ENCODE data around the gene TAC4.

Gene TAC4

GRCh38 chr17:49821466-49821865, 26.4 kb downstream of the TAC4 start:
- Histone ChIP-seq H3K9me3 (replicated peaks; ENCODE audit: low read length) (no peaks in the 10 kb centered on the region), H3K4me2 (ENCODE audit: low read length) (no peak overlapping the region), H3K27me3 (ENCODE audit: control insufficient read depth, insufficient read depth, low read length) (no peaks in the 10 kb centered on the region), H3K9ac (ENCODE audit: low read depth, low read length) (no peak overlapping the region), H3K4me3 (ENCODE audit: low read length) (no peak overlapping the region), H3K4me1 (ENCODE audit: control insufficient read depth, insufficient read depth, low read length) (peaks cover 13% of the 10 kb centered on the region), H3K36me3 (ENCODE audit: insufficient read depth, low read length) (peaks cover 66% of the 10 kb centered on the region)

- H3K9me3 ChIP-seq (replicated peaks; ENCODE audit: low read length) = no peaks in the 10 kb centered on the region
- H3K4me3 ChIP-seq (ENCODE audit: low read length) = no peak overlapping the region
- H3K27me3 ChIP-seq (ENCODE audit: control insufficient read depth, insufficient read depth, low read length) = no peaks in the 10 kb centered on the region
- H3K9ac ChIP-seq (ENCODE audit: low read depth, low read length) = no peak overlapping the region
- H3K4me2 ChIP-seq (ENCODE audit: low read length) = no peak overlapping the region
- peaks cover 59% of the 10 kb centered on the region for H3K36me3 ChIP-seq (ENCODE audit: insufficient read depth, low read length)
- peaks cover 13% of the 10 kb centered on the region for H3K4me1 ChIP-seq (ENCODE audit: control insufficient read depth, insufficient read depth, low read length)
Observed at GRCh38 chr17:49820773-49821172, 27.1 kb downstream of the TAC4 start.

- no peak overlapping the region for H3K4me2 ChIP-seq (ENCODE audit: low read length)
- no peak overlapping the region for H3K4me3 ChIP-seq (ENCODE audit: low read length)
- no peaks in the 10 kb centered on the region for H3K9me3 ChIP-seq (replicated peaks; ENCODE audit: low read length)
- H3K36me3 ChIP-seq (ENCODE audit: insufficient read depth, low read length) = peaks cover 57% of the 10 kb centered on the region
- no peak overlapping the region for H3K9ac ChIP-seq (ENCODE audit: low read depth, low read length)
- H3K4me1 ChIP-seq (ENCODE audit: control insufficient read depth, insufficient read depth, low read length) = peaks cover 13% of the 10 kb centered on the region
- H3K27me3 ChIP-seq (ENCODE audit: control insufficient read depth, insufficient read depth, low read length) = no peaks in the 10 kb centered on the region
Observed at GRCh38 chr17:49819651-49820050, 28.2 kb downstream of the TAC4 start.

- Histone ChIP-seq H3K36me3 (ENCODE audit: insufficient read depth, low read length) (peaks cover 58% of the 10 kb centered on the region), H3K4me2 (ENCODE audit: low read length) (no peak overlapping the region), H3K9ac (ENCODE audit: low read depth, low read length) (no peak overlapping the region), H3K27me3 (ENCODE audit: control insufficient read depth, insufficient read depth, low read length) (no peaks in the 10 kb centered on the region), H3K4me1 (ENCODE audit: control insufficient read depth, insufficient read depth, low read length) (peaks cover 13% of the 10 kb centered on the region), H3K9me3 (replicated peaks; ENCODE audit: low read length) (no peaks in the 10 kb centered on the region), H3K4me3 (ENCODE audit: low read length) (no peak overlapping the region)
Observed at GRCh38 chr17:49819138-49819537, 28.7 kb downstream of the TAC4 start.

GRCh38 chr17:49817993-49818392, 29.9 kb downstream of the TAC4 start:
- no peak overlapping the region for H3K9ac ChIP-seq (ENCODE audit: low read depth, low read length)
- H3K36me3 ChIP-seq (ENCODE audit: insufficient read depth, low read length) = peaks cover 54% of the 10 kb centered on the region
- H3K4me3 ChIP-seq (ENCODE audit: low read length) = no peak overlapping the region
- H3K27me3 ChIP-seq (ENCODE audit: control insufficient read depth, insufficient read depth, low read length) = no peaks in the 10 kb centered on the region
- H3K4me2 ChIP-seq (ENCODE audit: low read length) = no peak overlapping the region
- no peaks in the 10 kb centered on the region for H3K9me3 ChIP-seq (replicated peaks; ENCODE audit: low read length)
- H3K4me1 ChIP-seq (ENCODE audit: control insufficient read depth, insufficient read depth, low read length) = peaks cover 13% of the 10 kb centered on the region

- peaks cover 9% of the 10 kb centered on the region for H3K4me1 ChIP-seq (ENCODE audit: control insufficient read depth, insufficient read depth, low read length)
- peaks cover 39% of the 10 kb centered on the region for H3K36me3 ChIP-seq (ENCODE audit: insufficient read depth, low read length)
- no peak overlapping the region for H3K4me3 ChIP-seq (ENCODE audit: low read length)
- H3K9me3 ChIP-seq (replicated peaks; ENCODE audit: low read length) = no peaks in the 10 kb centered on the region
- no peak overlapping the region for H3K4me2 ChIP-seq (ENCODE audit: low read length)
- H3K9ac ChIP-seq (ENCODE audit: low read depth, low read length) = no peak overlapping the region
- H3K27me3 ChIP-seq (ENCODE audit: control insufficient read depth, insufficient read depth, low read length) = no peaks in the 10 kb centered on the region
Observed at GRCh38 chr17:49815761-49816281, 32.0 kb downstream of the TAC4 start.

- Histone ChIP-seq H3K36me3 (ENCODE audit: insufficient read depth, low read length) (peaks cover 42% of the 10 kb centered on the region), H3K27me3 (ENCODE audit: control insufficient read depth, insufficient read depth, low read length) (no peaks in the 10 kb centered on the region), H3K4me1 (ENCODE audit: control insufficient read depth, insufficient read depth, low read length) (peaks cover 9% of the 10 kb centered on the region), H3K4me3 (ENCODE audit: low read length) (no peak overlapping the region), H3K9me3 (replicated peaks; ENCODE audit: low read length) (no peaks in the 10 kb centered on the region), H3K4me2 (ENCODE audit: low read length) (no peak overlapping the region), H3K9ac (ENCODE audit: low read depth, low read length) (no peak overlapping the region)
Observed at GRCh38 chr17:49814781-49815529, 32.9 kb downstream of the TAC4 start.

GRCh38 chr17:49809056-49809455, 38.8 kb downstream of the TAC4 start:
- H3K9ac ChIP-seq (ENCODE audit: low read depth, low read length) = no peak overlapping the region
- no peaks in the 10 kb centered on the region for H3K9me3 ChIP-seq (replicated peaks; ENCODE audit: low read length)
- no peak overlapping the region for H3K4me3 ChIP-seq (ENCODE audit: low read length)
- H3K4me2 ChIP-seq (ENCODE audit: low read length) = no peak overlapping the region
- peaks cover 49% of the 10 kb centered on the region for H3K36me3 ChIP-seq (ENCODE audit: insufficient read depth, low read length)
- H3K4me1 ChIP-seq (ENCODE audit: control insufficient read depth, insufficient read depth, low read length) = peaks cover 14% of the 10 kb centered on the region
- H3K27me3 ChIP-seq (ENCODE audit: control insufficient read depth, insufficient read depth, low read length) = no peaks in the 10 kb centered on the region

GRCh38 chr17:49798738-49799137, 49.1 kb downstream of the TAC4 start:
- Histone ChIP-seq H3K27me3 (ENCODE audit: control insufficient read depth, insufficient read depth, low read length) (no peaks in the 10 kb centered on the region), H3K9me3 (replicated peaks; ENCODE audit: low read length) (no peaks in the 10 kb centered on the region), H3K36me3 (ENCODE audit: insufficient read depth, low read length) (peaks cover 68% of the 10 kb centered on the region)

GRCh38 chr17:49798182-49798581, 49.7 kb downstream of the TAC4 start:
- Histone ChIP-seq H3K9ac (ENCODE audit: low read depth, low read length) (no peak overlapping the region), H3K9me3 (replicated peaks; ENCODE audit: low read length) (no peaks in the 10 kb centered on the region), H3K36me3 (ENCODE audit: insufficient read depth, low read length) (peaks cover 71% of the 10 kb centered on the region), H3K4me2 (ENCODE audit: low read length) (no peak overlapping the region), H3K4me3 (ENCODE audit: low read length) (no peak overlapping the region), H3K27me3 (ENCODE audit: control insufficient read depth, insufficient read depth, low read length) (no peaks in the 10 kb centered on the region), H3K4me1 (ENCODE audit: control insufficient read depth, insufficient read depth, low read length) (no peaks in the 10 kb centered on the region)

More at GRCh38 chr17:49798738-49799137, 49.1 kb downstream of the TAC4 start:
- no peaks in the 10 kb centered on the region for H3K4me1 ChIP-seq (ENCODE audit: control insufficient read depth, insufficient read depth, low read length)
- no peak overlapping the region for H3K4me2 ChIP-seq (ENCODE audit: low read length)
- H3K4me3 ChIP-seq (ENCODE audit: low read length) = no peak overlapping the region
- no peak overlapping the region for H3K9ac ChIP-seq (ENCODE audit: low read depth, low read length)

GRCh38 chr17:49795372-49795771, 52.5 kb downstream of the TAC4 start:
- no peak overlapping the region for H3K4me2 ChIP-seq (ENCODE audit: low read length)

GRCh38 chr17:49793309-49793708, 54.6 kb downstream of the TAC4 start:
- H3K27me3 ChIP-seq (ENCODE audit: control insufficient read depth, insufficient read depth, low read length) = no peaks in the 10 kb centered on the region
- H3K36me3 ChIP-seq (ENCODE audit: insufficient read depth, low read length) = peaks cover 61% of the 10 kb centered on the region
- H3K9me3 ChIP-seq (replicated peaks; ENCODE audit: low read length) = no peaks in the 10 kb centered on the region
- no peak overlapping the region for H3K9ac ChIP-seq (ENCODE audit: low read depth, low read length)
- H3K4me2 ChIP-seq (ENCODE audit: low read length) = no peak overlapping the region
- H3K4me3 ChIP-seq (ENCODE audit: low read length) = no peak overlapping the region
- peaks cover 6% of the 10 kb centered on the region for H3K4me1 ChIP-seq (ENCODE audit: control insufficient read depth, insufficient read depth, low read length)

More at GRCh38 chr17:49795372-49795771, 52.5 kb downstream of the TAC4 start:
- Histone ChIP-seq H3K27me3 (ENCODE audit: control insufficient read depth, insufficient read depth, low read length) (no peaks in the 10 kb centered on the region), H3K9me3 (replicated peaks; ENCODE audit: low read length) (no peaks in the 10 kb centered on the region), H3K4me1 (ENCODE audit: control insufficient read depth, insufficient read depth, low read length) (no peaks in the 10 kb centered on the region), H3K36me3 (ENCODE audit: insufficient read depth, low read length) (peaks cover 75% of the 10 kb centered on the region), H3K9ac (ENCODE audit: low read depth, low read length) (no peak overlapping the region), H3K4me3 (ENCODE audit: low read length) (no peak overlapping the region)

Data from skeletal muscle satellite cell (primary cell).